GM20000 (cell line): ENCODE measurements around the gene TOMM70.
"Not testable (repeated sequence)": the region's sequence is repeated elsewhere in the genome, so short reads cannot be mapped to it uniquely, and the experiment has no call there.

Source experiments
- DNase-seq: peaks from one replicate; pipeline ENCODE4 v3.0.0; 2012; ENCODE audit warnings: low spot score
- CTCF ChIP-seq: IDR thresholded peaks from 2 replicates; pipeline ENCODE4 v1.5.1; 2012; ENCODE audit warnings: mild to moderate bottlenecking, control low read depth; ENCODE audit errors: extremely low read depth, missing control alignments

Gene TOMM70

GRCh38 chr3:100333970-100334487, 66.9 kb downstream of the TOMM70 start:
- no peak for TF ChIP-seq CTCF
- no peak for DNase-seq

- TF ChIP-seq CTCF, result no peak
- DNase-seq, result no peak
Measured at GRCh38 chr3:100333051-100333450, 67.8 kb downstream of the TOMM70 start.

GRCh38 chr3:100331660-100332059, 69.2 kb downstream of the TOMM70 start:
- DNase-seq, result no peak
- TF ChIP-seq CTCF, result no peak

- no peak for DNase-seq
- TF ChIP-seq CTCF, result no peak
Measured at GRCh38 chr3:100330651-100331050, 70.2 kb downstream of the TOMM70 start.

- DNase-seq, result no peak
- no peak for TF ChIP-seq CTCF
Measured at GRCh38 chr3:100329800-100330489, 70.9 kb downstream of the TOMM70 start.

GRCh38 chr3:100327377-100327776, 73.5 kb downstream of the TOMM70 start:
- not testable (repeated sequence) for DNase-seq

GRCh38 chr3:100325827-100326226, 75.1 kb downstream of the TOMM70 start:
- TF ChIP-seq CTCF, result no peak
- no peak for DNase-seq

- DNase-seq, result no peak
- TF ChIP-seq CTCF, result no peak
Measured at GRCh38 chr3:100324044-100324443, 76.8 kb downstream of the TOMM70 start.
